ENCODE data around the gene PIWIL4. TPM values are rescaled to one million over a fixed set of nuclear protein-coding genes. Genes with fewer than 3 reads are reported as not detected.

PIWIL4 gene
- total and polyA plus RNA-seq, 10 donors: 3.5 to 10.3 (median 5.0) TPM

DNA sequence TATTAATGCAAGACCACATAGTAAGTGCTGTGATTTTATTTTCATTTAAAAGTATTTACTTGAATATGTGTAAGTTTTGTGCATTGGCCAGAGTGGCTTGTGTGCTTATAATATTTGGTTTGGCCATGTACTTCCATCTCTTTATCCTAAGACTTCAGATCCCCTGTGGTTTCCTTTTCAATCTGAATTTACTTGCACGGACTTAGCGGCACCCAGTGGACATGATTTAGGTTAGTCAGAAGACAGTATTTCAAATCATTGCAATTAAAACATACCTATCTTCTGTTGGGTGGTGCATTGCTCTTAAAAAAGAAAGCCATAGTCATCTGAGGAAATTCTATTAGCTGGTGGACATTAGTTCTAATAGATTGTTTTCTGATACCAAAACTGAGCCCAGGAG lies 30.7 kb downstream of the PIWIL4 start:
- intact Hi-C loops (cut with DNase I; ENCODE audit: low total_unique reads): loop anchor here (5.0 kb wide), 1 partner anchor 76 kb away; no protein-coding TSS in a partner anchor
- no peak for DNase-seq
- WGBS, 5 donors: 39 to 59% (median 51%) methylated on average over 2 of the region's 2 CpGs
- peaks cover 0 to 10% (median 0%) of the 10 kb centered on the region in 8 donors for H3K9me3 ChIP-seq
- no peaks in the 10 kb centered on the region for H3K27me3 ChIP-seq (replicated peaks in 1 of 7)
- TF ChIP-seq, protein P1, sequence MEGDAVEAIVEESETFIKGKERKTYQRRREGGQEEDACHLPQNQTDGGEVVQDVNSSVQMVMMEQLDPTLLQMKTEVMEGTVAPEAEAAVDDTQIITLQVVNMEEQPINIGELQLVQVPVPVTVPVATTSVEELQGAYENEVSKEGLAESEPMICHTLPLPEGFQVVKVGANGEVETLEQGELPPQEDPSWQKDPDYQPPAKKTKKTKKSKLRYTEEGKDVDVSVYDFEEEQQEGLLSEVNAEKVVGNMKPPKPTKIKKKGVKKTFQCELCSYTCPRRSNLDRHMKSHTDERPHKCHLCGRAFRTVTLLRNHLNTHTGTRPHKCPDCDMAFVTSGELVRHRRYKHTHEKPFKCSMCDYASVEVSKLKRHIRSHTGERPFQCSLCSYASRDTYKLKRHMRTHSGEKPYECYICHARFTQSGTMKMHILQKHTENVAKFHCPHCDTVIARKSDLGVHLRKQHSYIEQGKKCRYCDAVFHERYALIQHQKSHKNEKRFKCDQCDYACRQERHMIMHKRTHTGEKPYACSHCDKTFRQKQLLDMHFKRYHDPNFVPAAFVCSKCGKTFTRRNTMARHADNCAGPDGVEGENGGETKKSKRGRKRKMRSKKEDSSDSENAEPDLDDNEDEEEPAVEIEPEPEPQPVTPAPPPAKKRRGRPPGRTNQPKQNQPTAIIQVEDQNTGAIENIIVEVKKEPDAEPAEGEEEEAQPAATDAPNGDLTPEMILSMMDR (IDR thresholded peaks at IDR 0.05 in 8 of 11, conservative IDR thresholded peaks at IDR 0.05 in 3 of 11): no peak
- TF ChIP-seq POLR2AphosphoS5 (IDR thresholded peaks at IDR 0.05) (no peak), POLR2A (IDR thresholded peaks at IDR 0.05) (no peak)
- no peak overlapping the region for H3K4me3 ChIP-seq
- peaks cover 0 to 55% (median 0%) of the 10 kb centered on the region in 6 donors for H3K36me3 ChIP-seq
- H3K27ac ChIP-seq: no peak overlapping the region
- peaks cover 0 to 9% (median 7%) of the 10 kb centered on the region in 6 donors for H3K4me1 ChIP-seq

DNA sequence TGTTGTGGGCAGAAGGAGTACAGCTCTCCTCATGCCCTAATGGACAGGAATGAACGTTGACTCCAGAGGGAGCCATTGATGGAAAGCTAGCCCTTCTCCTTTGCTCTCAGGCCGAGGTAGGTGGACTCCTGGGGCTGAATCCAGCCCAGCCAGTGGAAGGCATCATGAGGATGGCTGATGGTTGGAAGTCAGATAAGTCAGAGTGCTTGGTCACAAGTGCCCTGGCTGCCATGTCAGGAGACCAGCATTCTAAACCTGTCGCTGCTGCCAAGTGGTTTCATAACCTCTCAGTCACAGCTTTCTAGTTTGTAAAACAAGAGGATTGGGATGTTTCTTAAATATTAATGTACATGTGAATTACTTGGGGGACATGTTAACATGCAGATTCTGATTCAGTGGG lies 32.3 kb downstream of the PIWIL4 start:
- H3K27ac ChIP-seq: no peak overlapping the region
- no peak overlapping the region for H3K4me3 ChIP-seq
- DNase-seq: no peak
- peaks cover 0 to 43% (median 0%) of the 10 kb centered on the region in 6 donors for H3K36me3 ChIP-seq
- H3K9me3 ChIP-seq: peaks cover 0 to 10% (median 0%) of the 10 kb centered on the region in 8 donors
- 76 to 92% (median 84%) methylated on average over 3 of the region's 3 CpGs for WGBS, 5 donors
- H3K4me1 ChIP-seq: peaks cover 0 to 16% (median 9%) of the 10 kb centered on the region in 6 donors
- H3K27me3 ChIP-seq (replicated peaks in 1 of 7): no peaks in the 10 kb centered on the region
- TF ChIP-seq, protein P1 (IDR thresholded peaks at IDR 0.05 in 8 of 11, conservative IDR thresholded peaks at IDR 0.05 in 3 of 11): no peak
- TF ChIP-seq POLR2AphosphoS5 (IDR thresholded peaks at IDR 0.05) (no peak), POLR2A (IDR thresholded peaks at IDR 0.05) (no peak)
- intact Hi-C loops (cut with DNase I; ENCODE audit: low total_unique reads): loop anchor here (5.0 kb wide), 1 partner anchor 77 kb away; no protein-coding TSS in a partner anchor

DNA sequence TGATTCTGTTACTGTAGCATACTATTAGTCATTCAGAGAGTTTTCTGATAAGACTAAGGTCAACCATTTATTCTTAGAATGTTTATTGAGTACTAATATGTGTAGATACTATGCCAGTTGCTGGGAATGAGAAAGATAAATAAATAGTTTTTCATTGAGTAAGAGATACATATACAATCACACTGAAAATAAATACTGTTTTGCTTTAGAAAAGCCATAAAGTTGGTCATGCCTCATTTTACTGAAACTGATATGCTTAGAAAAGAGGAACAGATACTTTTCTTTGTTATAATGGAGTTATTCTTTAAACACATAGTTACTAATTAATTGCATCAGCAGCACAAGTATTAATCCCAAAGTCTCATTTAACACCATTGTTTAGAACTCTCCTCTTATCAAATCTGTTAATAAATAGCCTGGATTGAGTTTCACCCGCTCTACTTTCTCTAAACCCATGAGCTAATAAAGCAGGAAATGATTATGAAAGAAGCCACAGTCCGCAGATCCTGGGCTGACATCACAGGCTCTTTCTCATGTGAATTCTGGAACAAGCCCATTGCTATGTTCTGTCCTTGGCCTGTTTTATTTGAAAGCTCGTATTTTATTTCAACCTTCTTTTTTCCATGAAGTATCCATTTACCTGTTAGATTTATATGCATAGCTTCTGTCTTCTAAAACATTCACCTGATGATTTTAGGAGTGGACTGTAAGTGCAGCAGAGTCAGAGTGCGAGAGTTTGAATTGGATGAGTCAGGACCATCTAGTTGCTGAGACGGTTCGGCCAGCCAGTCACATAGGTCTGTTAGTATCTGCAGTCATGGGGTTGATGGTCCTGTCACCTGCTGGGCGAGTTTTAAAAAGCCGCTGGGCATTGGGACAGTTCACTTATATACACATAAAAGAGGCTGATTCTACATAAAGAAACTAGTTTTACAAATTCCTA lies 35.5 kb downstream of the PIWIL4 start:
- Histone ChIP-seq H3K27ac (peak overlapping the region in 5 of 8 donors; percentile 10 to 73 (median 65)), H3K4me1 (peaks cover 0 to 16% (median 9%) of the 10 kb centered on the region in 6 donors), H3K36me3 (peaks cover 0 to 22% (median 0%) of the 10 kb centered on the region in 6 donors), H3K4me3 (peak overlapping the region in 1 of 8 donors; percentile 14), H3K9me3 (peaks cover 0 to 10% (median 0%) of the 10 kb centered on the region in 8 donors), H3K27me3 (replicated peaks in 1 of 7) (no peaks in the 10 kb centered on the region)
- 26 to 81% (median 68%) methylated on average over 8 of the region's 8 CpGs for WGBS, 5 donors
- DNase-seq: no peak
- TF ChIP-seq POLR2AphosphoS5 (IDR thresholded peaks at IDR 0.05): no peak
- TF ChIP-seq, protein P1 (IDR thresholded peaks at IDR 0.05 in 8 of 11, conservative IDR thresholded peaks at IDR 0.05 in 3 of 11): peak in 3 of 11 experiments; percentile 48 to 73 (median 51)
- intact Hi-C loops (cut with DNase I; ENCODE audit: low total_unique reads): no loop called here

DNA sequence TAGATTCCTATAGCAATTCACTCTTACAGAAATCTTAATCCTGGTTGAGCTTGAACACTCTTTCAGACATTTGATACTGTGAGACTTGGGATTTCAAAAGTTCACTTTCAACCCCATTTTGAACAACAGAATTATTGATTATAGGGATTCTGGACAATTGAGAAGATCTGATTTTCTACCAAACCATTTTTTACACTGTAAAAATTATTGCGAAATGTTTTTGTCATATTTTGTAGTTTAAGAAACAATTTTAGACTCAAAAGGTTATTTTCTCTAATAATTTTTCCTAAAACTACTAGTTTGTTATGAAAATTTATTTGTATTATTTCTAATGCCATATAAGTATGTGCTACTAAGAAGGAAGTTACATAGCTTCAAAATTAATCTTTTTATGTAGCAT lies 36.4 kb downstream of the PIWIL4 start:
- Histone ChIP-seq H3K27me3 (replicated peaks in 1 of 7) (no peaks in the 10 kb centered on the region), H3K4me1 (peaks cover 0 to 16% (median 9%) of the 10 kb centered on the region in 6 donors), H3K4me3 (no peak overlapping the region), H3K36me3 (peaks cover 0 to 31% (median 0%) of the 10 kb centered on the region in 6 donors), H3K27ac (peak overlapping the region in 4 of 8 donors; percentile 10 to 73 (median 60)), H3K9me3 (peaks cover 0 to 10% (median 0%) of the 10 kb centered on the region in 8 donors)
- WGBS, 5 donors: 92 to 100% (median 95%) methylated on average over 1 of the region's 1 CpG
- TF ChIP-seq, protein P1 (IDR thresholded peaks at IDR 0.05 in 8 of 11, conservative IDR thresholded peaks at IDR 0.05 in 3 of 11): no peak
- TF ChIP-seq POLR2AphosphoS5 (IDR thresholded peaks at IDR 0.05) (no peak), POLR2A (IDR thresholded peaks at IDR 0.05) (no peak)
- DNase-seq: no peak
- intact Hi-C loops (cut with DNase I; ENCODE audit: low total_unique reads): no loop called here

Measured in spleen (tissue), 11 donors.